ENCODE measurements around the gene ARIH1. TPM values are rescaled to one million over a fixed set of nuclear protein-coding genes. Genes with fewer than 3 reads are reported as not detected.
"Not testable (repeated sequence)": the region's sequence is repeated elsewhere in the genome, so short reads cannot be mapped to it uniquely, and the experiment has no call there.

The ARIH1 gene
- total and polyA plus RNA-seq, 2 donors (not counting 3 experiments of a cell fraction or from before 2014, with no cell fraction given), result 25.1 to 144 TPM

GRCh38 chr15:72475674-72476073 is 1.5 kb downstream of the ARIH1 start:
- H3K9me3 ChIP-seq (replicated peaks; ENCODE audit: control insufficient read depth, insufficient read depth, low read length), result no peaks in the 10 kb centered on the region
- peaks cover 3% of the 10 kb centered on the region in 2 experiments for H3K36me3 ChIP-seq (ENCODE audit: control insufficient read depth in 2 of 2, extremely low read depth in 1 of 2, insufficient read depth in 2 of 2, low read length in 2 of 2)
- no peaks in the 10 kb centered on the region for H3K9me1 ChIP-seq (replicated peaks; ENCODE audit: control insufficient read depth, extremely low read depth, insufficient read depth, low read length)
- peak overlapping the region; percentile 94 to 99 (median 99) for H3K4me3 ChIP-seq (replicated peaks in 1 of 3; ENCODE audit: insufficient read depth in 1 of 3, low read depth in 1 of 3, low read length in 3 of 3)
- FAIRE-seq (no peak), DNase-seq (ENCODE audit: low read depth, low spot score) (no peak)
- POLR2A ChIA-PET, result no interaction called here
- peak overlapping the region; percentile 94 for H3K4me2 ChIP-seq (ENCODE audit: insufficient read depth, low read length)
- H2AFZ ChIP-seq (ENCODE audit: low read depth, low read length), result no peak overlapping the region
- peaks cover 27% of the 10 kb centered on the region for H3K4me1 ChIP-seq (ENCODE audit: control insufficient read depth, extremely low read depth, insufficient read depth, low read length)
- peaks cover 25% of the 10 kb centered on the region for H4K20me1 ChIP-seq (replicated peaks; ENCODE audit: control insufficient read depth, extremely low read depth, insufficient read depth, low read length)
- peak overlapping the region; percentile 99 for H3K9ac ChIP-seq (replicated peaks; ENCODE audit: extremely low read depth, insufficient read depth, low read length)
- peaks cover 63% of the 10 kb centered on the region for H3K79me2 ChIP-seq (ENCODE audit: control insufficient read depth, insufficient read depth, low read length)
- TF ChIP-seq MYC (IDR thresholded peaks at IDR 0.05; ENCODE audit: low read depth, low read length) (no peak), FOS (IDR thresholded peaks at IDR 0.05; ENCODE audit: borderline replicate concordance, insufficient read depth, low read length) (no peak)
- dilution Hi-C loops (cut with MboI; ENCODE audit: extremely low pct_ligation_motif_present, low sequenced_read_pairs), result no loop called here
- peak overlapping the region; percentile 97 for H3K27ac ChIP-seq (ENCODE audit: insufficient read depth, low read depth, low read length)
- CTCF ChIA-PET, result interaction anchor here (0.8 to 2.0 kb wide), 4 partner anchors 11 to 163 kb away, joined by 3 to 7 read pairs (median 4); no protein-coding TSS in a partner anchor
- intact Hi-C loops (cut with micrococcal nuclease), result loop anchor here (2.0 kb wide), 3 partner anchors 79 to 245 kb away; partner anchors contain the start of gene PKM
- no peaks in the 10 kb centered on the region for H3K27me3 ChIP-seq (ENCODE audit: control insufficient read depth in 2 of 2, insufficient read depth in 2 of 2, low read length in 2 of 2)
- BruUV-seq (replicated peaks), result no TSS peak

- POLR2A ChIA-PET; FAIRE-seq; H3K9me1 ChIP-seq (replicated peaks; ENCODE audit: control insufficient read depth, extremely low read depth, insufficient read depth, low read length); intact Hi-C loops (cut with micrococcal nuclease); H2AFZ ChIP-seq (ENCODE audit: low read depth, low read length); DNase-seq (ENCODE audit: low read depth, low spot score); H3K36me3 ChIP-seq (ENCODE audit: control insufficient read depth in 2 of 2, extremely low read depth in 1 of 2, insufficient read depth in 2 of 2, low read length in 2 of 2); H3K9me3 ChIP-seq (replicated peaks; ENCODE audit: control insufficient read depth, insufficient read depth, low read length); H3K27ac ChIP-seq (ENCODE audit: insufficient read depth, low read depth, low read length); H3K27me3 ChIP-seq (ENCODE audit: control insufficient read depth in 2 of 2, insufficient read depth in 2 of 2, low read length in 2 of 2); dilution Hi-C loops (cut with MboI; ENCODE audit: extremely low pct_ligation_motif_present, low sequenced_read_pairs): not testable (repeated sequence)
- Histone ChIP-seq H3K4me2 (ENCODE audit: insufficient read depth, low read length) (peak overlapping the region; percentile 94), H3K79me2 (ENCODE audit: control insufficient read depth, insufficient read depth, low read length) (peaks cover 70% of the 10 kb centered on the region), H3K4me1 (ENCODE audit: control insufficient read depth, extremely low read depth, insufficient read depth, low read length) (peaks cover 27% of the 10 kb centered on the region), H4K20me1 (replicated peaks; ENCODE audit: control insufficient read depth, extremely low read depth, insufficient read depth, low read length) (peaks cover 26% of the 10 kb centered on the region), H3K4me3 (replicated peaks in 1 of 3; ENCODE audit: insufficient read depth in 1 of 3, low read depth in 1 of 3, low read length in 3 of 3) (peak overlapping the region; percentile 17 to 99 (median 99)), H3K9ac (replicated peaks; ENCODE audit: extremely low read depth, insufficient read depth, low read length) (peak overlapping the region; percentile 99)
- CTCF ChIA-PET, result interaction anchor here (1.1 to 2.0 kb wide), 3 partner anchors 15 to 163 kb away, joined by 3 to 7 read pairs (median 6); no protein-coding TSS in a partner anchor
- BruUV-seq (replicated peaks), result TSS peak; percentile 18
Observed at GRCh38 chr15:72476330-72476729, 2.2 kb downstream of the ARIH1 start.

All from endothelial cell of umbilical vein (primary cell).